H9 (cell line): ENCODE measurements around the gene GAP43. TPM values are rescaled to one million over a fixed set of nuclear protein-coding genes. Genes with fewer than 3 reads are reported as not detected.

Source experiments
- DNase-seq: peaks from one replicate; pipeline ENCODE4 v3.0.0-alpha.2; 2017
- H2AFZ ChIP-seq: one replicate; pipeline ENCODE4 v1.6.1; 2013; ENCODE audit warnings: mild to moderate bottlenecking, low read length, control low read depth, moderate library complexity
- H2AK5ac ChIP-seq: 2 replicates; pipeline ENCODE4 v1.6.1; 2013; ENCODE audit warnings: low read length, control low read depth, mixed read lengths; ENCODE audit not compliant: insufficient read length
- H2BK120ac ChIP-seq: one replicate; pipeline ENCODE4 v1.6.1; 2013; ENCODE audit warnings: low read depth, mild to moderate bottlenecking, low read length, control low read depth, inconsistent platforms; ENCODE audit not compliant: poor library complexity, severe bottlenecking
- H2BK12ac ChIP-seq: 2 replicates; pipeline ENCODE4 v1.6.1; 2013; ENCODE audit warnings: low read length, control low read depth, mixed read lengths, low read depth; ENCODE audit not compliant: insufficient read length
- H2BK15ac ChIP-seq: 2 replicates; pipeline ENCODE4 v1.6.1; 2013; ENCODE audit warnings: low read depth, low read length, control low read depth
- H2BK20ac ChIP-seq: one replicate; pipeline ENCODE4 v1.6.1; 2013; ENCODE audit warnings: low read depth, mild to moderate bottlenecking, low read length, control low read depth, inconsistent platforms; ENCODE audit not compliant: poor library complexity, severe bottlenecking
- H2BK5ac ChIP-seq: 2 replicates; pipeline ENCODE4 v1.6.1; 2013; ENCODE audit warnings: low read length, control low read depth, mixed read lengths; ENCODE audit not compliant: insufficient read length
- H3K14ac ChIP-seq: 2 replicates; pipeline ENCODE4 v1.6.1; 2013; ENCODE audit warnings: low read length, control low read depth; ENCODE audit not compliant: insufficient read depth
- H3K18ac ChIP-seq: 2 replicates; pipeline ENCODE4 v1.6.1; 2013; ENCODE audit warnings: low read depth, mild to moderate bottlenecking, mixed read lengths, low read length, control low read depth; ENCODE audit not compliant: insufficient read length
- H3K23ac ChIP-seq: 2 replicates; pipeline ENCODE4 v1.6.1; 2013; ENCODE audit warnings: low read length, control low read depth, mixed read lengths, low read depth; ENCODE audit not compliant: insufficient read length
- H3K23me2 ChIP-seq: 2 replicates; pipeline ENCODE4 v1.6.1; 2013; ENCODE audit warnings: low read depth, mild to moderate bottlenecking, mixed read lengths, low read length, control low read depth; ENCODE audit not compliant: insufficient read length, poor library complexity, severe bottlenecking
- H3K27ac ChIP-seq: 2 replicates; pipeline ENCODE4 v1.5.1; 2013; ENCODE audit warnings: low read length, control low read depth, mixed read lengths, low read depth; ENCODE audit not compliant: insufficient read length
- H3K27me3 ChIP-seq: 2 replicates; pipeline ENCODE4 v1.6.1; 2013; ENCODE audit warnings: low read length, control low read depth, inconsistent platforms; ENCODE audit not compliant: insufficient read depth
- H3K4ac ChIP-seq: 2 replicates; pipeline ENCODE4 v1.6.1; 2013; ENCODE audit warnings: low read depth, mild to moderate bottlenecking, control low read depth, inconsistent platforms, low read length, moderate library complexity
- H3K4me1 ChIP-seq: 2 replicates; pipeline ENCODE4 v1.6.1; 2013; ENCODE audit warnings: low read length, control low read depth, inconsistent platforms; ENCODE audit not compliant: insufficient read depth
- H3K4me2 ChIP-seq: 2 replicates; pipeline ENCODE4 v1.6.1; 2013; ENCODE audit warnings: low read length, control low read depth, mixed read lengths; ENCODE audit not compliant: insufficient read length, insufficient read depth
- H3K56ac ChIP-seq: 2 replicates; pipeline ENCODE4 v1.6.1; 2013; ENCODE audit warnings: low read depth, mild to moderate bottlenecking, mixed read lengths, low read length, control low read depth; ENCODE audit not compliant: insufficient read length
- H3K79me1 ChIP-seq: 2 replicates; pipeline ENCODE4 v1.6.1; 2013; ENCODE audit warnings: low read depth, mild to moderate bottlenecking, moderate library complexity, low read length, control low read depth, inconsistent platforms; ENCODE audit not compliant: insufficient read depth, poor library complexity, severe bottlenecking
- H3K79me2 ChIP-seq: 2 replicates; pipeline ENCODE4 v1.6.1; 2013; ENCODE audit warnings: low read length, control low read depth, inconsistent platforms; ENCODE audit not compliant: insufficient read depth
- H3K9ac ChIP-seq: 2 replicates; pipeline ENCODE4 v1.6.1; 2013; ENCODE audit warnings: low read length, control low read depth, mixed read lengths; ENCODE audit not compliant: insufficient read length; ENCODE audit errors: extremely low read depth
- H3K9me3 ChIP-seq: one replicate; pipeline ENCODE4 v1.6.1; 2013; ENCODE audit warnings: low read depth, low read length, inconsistent platforms; ENCODE audit not compliant: control insufficient read depth
- H3T11ph ChIP-seq: one replicate; pipeline ENCODE4 v1.6.1; 2013; ENCODE audit warnings: mild to moderate bottlenecking, low read length, control low read depth, inconsistent platforms
- H4K20me1 ChIP-seq: one replicate; pipeline ENCODE4 v1.6.1; 2013; ENCODE audit not compliant: control insufficient read depth, insufficient read length, insufficient read depth
- H4K5ac ChIP-seq: 2 replicates; pipeline ENCODE4 v1.6.1; 2013; ENCODE audit warnings: low read depth, mild to moderate bottlenecking, mixed read lengths, low read length, control low read depth; ENCODE audit not compliant: insufficient read length
- H4K8ac ChIP-seq: replicated peaks from 2 replicates; pipeline ENCODE4 v1.6.1; 2013; ENCODE audit warnings: low read length, control low read depth, mixed read lengths, low read depth; ENCODE audit not compliant: insufficient read length
- H4K91ac ChIP-seq: 2 replicates; pipeline ENCODE4 v1.6.1; 2013; ENCODE audit warnings: low read depth, mild to moderate bottlenecking, moderate library complexity, mixed read lengths, low read length, control low read depth; ENCODE audit not compliant: insufficient read length
- H3K27ac Mint-ChIP-seq, 3 experiments: 2 replicates in 2 of 3; 3 replicates in 1 of 3; pipeline ENCODE4 v1.8.0; 2020 to 2021; ENCODE audit warnings: mixed read lengths in 3 of 3, mild to moderate bottlenecking in 1 of 3, moderate library complexity in 1 of 3
- H3K27me3 Mint-ChIP-seq: 2 replicates; pipeline ENCODE4 v1.8.0; 2021; ENCODE audit warnings: low read depth, mild to moderate bottlenecking, moderate library complexity, mixed read lengths
- H3K36me3 Mint-ChIP-seq, 3 experiments: 2 replicates in 2 of 3; 3 replicates in 1 of 3; pipeline ENCODE4 v1.8.0; 2020 to 2021; ENCODE audit warnings: low read depth in 3 of 3, mixed read lengths in 3 of 3; ENCODE audit not compliant: insufficient read depth in 1 of 3
- H3K4me1 Mint-ChIP-seq, 2 experiments: 2 replicates each; pipeline ENCODE4 v1.8.0; 2020; ENCODE audit warnings: mixed read lengths in 2 of 2
- H3K4me3 Mint-ChIP-seq, 2 experiments: 2 replicates in 1 of 2; 3 replicates in 1 of 2; pipeline ENCODE4 v1.8.0; 2020 to 2021; ENCODE audit warnings: mild to moderate bottlenecking in 2 of 2, mixed read lengths in 2 of 2, moderate library complexity in 1 of 2
- H3K9me3 Mint-ChIP-seq, 2 experiments: 2 replicates in 1 of 2; 3 replicates in 1 of 2; pipeline ENCODE4 v1.8.0; 2020; ENCODE audit warnings: mild to moderate bottlenecking in 2 of 2, mixed read lengths in 2 of 2, moderate library complexity in 1 of 2
- CTCF ChIP-seq: fragments of 200-600 bp; sonication (generic); conservative IDR thresholded peaks from 3 replicates; pipeline ENCODE4 v1.8.0; 2021; ENCODE audit warnings: antibody characterized with exemption, mild to moderate bottlenecking
- WGBS: extraction: QIAGEN DNeasy Blood & Tissue Kit; methylation state at CpG from one replicate; pipeline ENCODE4 v1.1.7; 2013; ENCODE audit warnings: missing lambda C conversion rate, low lambda C conversion rate, mixed read lengths; ENCODE audit not compliant: insufficient read length; ENCODE audit errors: extremely low coverage; 5-methylcytosine and 5-hydroxymethylcytosine counted together
- total RNA-seq: library from RNA; stranded (reverse); gene quantifications from 2 replicates; pipeline ENCODE4 v1.2.1, GENCODE V29; 2021

Gene GAP43
- total RNA-seq, 1 experiment from 2014 or later, result 12.8 TPM

DNA sequence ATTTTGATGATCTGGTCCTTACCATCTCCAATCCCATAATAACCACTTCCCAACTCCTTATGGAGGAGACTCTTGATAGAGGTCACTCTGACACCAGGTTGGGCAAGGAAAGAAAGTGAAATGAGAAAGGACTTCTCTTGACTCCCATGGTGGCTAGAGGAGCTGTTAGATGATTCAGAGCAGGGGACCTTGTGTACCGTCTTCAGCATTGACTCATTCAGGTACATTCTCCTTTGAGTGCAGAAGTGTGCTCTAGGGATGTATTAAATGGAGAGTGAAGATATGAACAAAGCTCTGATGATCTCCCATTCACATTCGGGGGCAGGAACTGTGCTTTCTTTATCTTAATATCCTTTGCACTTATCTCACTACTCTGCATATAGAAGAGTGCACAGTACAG is 46.3 kb upstream of the GAP43 start:
- no CpG with 5 or more reads among the region's 2 CpGs for WGBS
- no peak overlapping the region for H2AFZ ChIP-seq
- peaks cover 13 to 18% of the 10 kb centered on the region in 2 experiments for H3K4me1 Mint-ChIP-seq
- no peaks in the 10 kb centered on the region for H3K27me3 Mint-ChIP-seq
- no peaks in the 10 kb centered on the region for H3K27me3 ChIP-seq
- H3K4ac ChIP-seq, result no peak overlapping the region
- H3K14ac ChIP-seq, result no peak overlapping the region
- H3K23me2 ChIP-seq, result no peaks in the 10 kb centered on the region
- no peak overlapping the region for H4K91ac ChIP-seq
- no peak overlapping the region for H3K23ac ChIP-seq
- H3K9me3 ChIP-seq, result no peaks in the 10 kb centered on the region
- H3K27ac ChIP-seq, result no peak overlapping the region
- H2BK15ac ChIP-seq, result no peak overlapping the region
- no peaks in the 10 kb centered on the region for H3K9me3 Mint-ChIP-seq
- no peak overlapping the region for H3K9ac ChIP-seq
- H3K36me3 Mint-ChIP-seq, result no peaks in the 10 kb centered on the region
- no peak overlapping the region for H3K18ac ChIP-seq
- no peak overlapping the region for H3K27ac Mint-ChIP-seq
- no peak for TF ChIP-seq CTCF
- no peak overlapping the region for H4K8ac ChIP-seq
- no peak for DNase-seq
- H3K4me3 Mint-ChIP-seq, result no peak overlapping the region
- H3K4me1 ChIP-seq, result peaks cover 3% of the 10 kb centered on the region; the same call in 1 of the 2 replicates
- H2BK5ac ChIP-seq, result no peak overlapping the region
- H4K5ac ChIP-seq, result no peak overlapping the region
- no peak overlapping the region for H2BK120ac ChIP-seq
- no peaks in the 10 kb centered on the region for H4K20me1 ChIP-seq
- H3K79me2 ChIP-seq, result no peaks in the 10 kb centered on the region
- H2BK20ac ChIP-seq, result no peak overlapping the region
- H2BK12ac ChIP-seq, result no peak overlapping the region
- H3K56ac ChIP-seq, result no peak overlapping the region
- no peaks in the 10 kb centered on the region for H3K79me1 ChIP-seq
- H3K4me2 ChIP-seq, result no peak overlapping the region
- H2AK5ac ChIP-seq, result no peak overlapping the region
- no peak overlapping the region for H3T11ph ChIP-seq
